GM21447 (cell line): ENCODE results near the gene SH2D2A.

ENCODE experiments used
- ATAC-seq: cut with Tn5 transposase; IDR thresholded peaks from one replicate; pipeline ENCODE4 v1.9.1; 2021; ENCODE audit not compliant: unreplicated experiment

SH2D2A gene

GRCh38 chr1:156828400-156829124 lies 11.9 kb upstream of the SH2D2A start:
- no peak for ATAC-seq

- no peak for ATAC-seq
Measured at GRCh38 chr1:156826630-156827029, 10.0 kb upstream of the SH2D2A start.

- ATAC-seq: no peak
Measured at GRCh38 chr1:156823210-156823790, 6.7 kb upstream of the SH2D2A start.

GRCh38 chr1:156822680-156823079 lies 6.0 kb upstream of the SH2D2A start:
- no peak for ATAC-seq

- ATAC-seq: no peak
Measured at GRCh38 chr1:156821801-156822200, 5.2 kb upstream of the SH2D2A start.

- no peak for ATAC-seq
Measured at GRCh38 chr1:156815961-156816422, 656 bp downstream of the SH2D2A start.

- no peak for ATAC-seq
Measured at GRCh38 chr1:156815307-156815826, 1.3 kb downstream of the SH2D2A start.

GRCh38 chr1:156814571-156815260 lies 1.9 kb downstream of the SH2D2A start:
- no peak for ATAC-seq

GRCh38 chr1:156813750-156814570 lies 2.7 kb downstream of the SH2D2A start:
- ATAC-seq: no peak

GRCh38 chr1:156813298-156813697 lies 3.4 kb downstream of the SH2D2A start:
- no peak for ATAC-seq

GRCh38 chr1:156812293-156812990 lies 4.2 kb downstream of the SH2D2A start:
- no peak for ATAC-seq

- ATAC-seq: no peak
Measured at GRCh38 chr1:156811168-156811567, 5.5 kb downstream of the SH2D2A start.

- no peak for ATAC-seq
Measured at GRCh38 chr1:156809711-156810366, 6.8 kb downstream of the SH2D2A start.

- no peak for ATAC-seq
Measured at GRCh38 chr1:156809281-156809680, 7.4 kb downstream of the SH2D2A start.

GRCh38 chr1:156808186-156809030 lies 8.2 kb downstream of the SH2D2A start:
- no peak for ATAC-seq

GRCh38 chr1:156807627-156808026 lies 9.0 kb downstream of the SH2D2A start:
- no peak for ATAC-seq

GRCh38 chr1:156806512-156807440 lies 9.9 kb downstream of the SH2D2A start:
- no peak for ATAC-seq
